Endodermal cell (in vitro differentiated cells): Measurements from ENCODE around the gene THEM4. TPM values are rescaled to one million over a fixed set of nuclear protein-coding genes. Genes with fewer than 3 reads are reported as not detected.

ENCODE experiments used
- DNase-seq: peaks from one replicate; pipeline ENCODE4 v3.0.0-alpha.2; 2017
- H3K27ac ChIP-seq: 2 replicates; pipeline ENCODE4 v1.5.1; 2013; ENCODE audit warnings: mild to moderate bottlenecking, low read depth, low read length, moderate library complexity
- H3K27me3 ChIP-seq: 2 replicates; pipeline ENCODE4 v1.6.1; 2013; ENCODE audit warnings: mild to moderate bottlenecking, low read length, moderate library complexity; ENCODE audit not compliant: insufficient read depth, control insufficient read depth, poor library complexity, severe bottlenecking
- H3K36me3 ChIP-seq: 2 replicates; pipeline ENCODE4 v1.7.0; 2013; ENCODE audit warnings: mild to moderate bottlenecking, low read length, moderate library complexity; ENCODE audit not compliant: control insufficient read depth, insufficient read depth
- H3K4me1 ChIP-seq: one replicate; pipeline ENCODE4 v1.7.0; 2013; ENCODE audit warnings: low read length; ENCODE audit not compliant: control insufficient read depth, insufficient read depth
- H3K4me3 ChIP-seq: 2 replicates; pipeline ENCODE4 v1.5.1; 2013; ENCODE audit warnings: mild to moderate bottlenecking, low read length, moderate library complexity
- H3K9ac ChIP-seq: 2 replicates; pipeline ENCODE4 v1.6.1; 2013; ENCODE audit warnings: mild to moderate bottlenecking, low read length, moderate library complexity; ENCODE audit not compliant: poor library complexity, severe bottlenecking; ENCODE audit errors: extremely low read depth
- H3K9me3 ChIP-seq: 2 replicates; pipeline ENCODE4 v1.6.1; 2013; ENCODE audit warnings: mild to moderate bottlenecking, low read length, moderate library complexity; ENCODE audit not compliant: control insufficient read depth
- H3K27ac Mint-ChIP-seq: 2 replicates; pipeline ENCODE4 v1.8.0; 2020; ENCODE audit warnings: mixed read lengths
- H3K27me3 Mint-ChIP-seq: 2 replicates; pipeline ENCODE4 v1.8.0; 2021; ENCODE audit warnings: mild to moderate bottlenecking, mixed read lengths; ENCODE audit not compliant: insufficient read depth
- H3K36me3 Mint-ChIP-seq: 2 replicates; pipeline ENCODE4 v1.8.0; 2020; ENCODE audit warnings: low read depth, mixed read lengths
- H3K4me1 Mint-ChIP-seq: 2 replicates; pipeline ENCODE4 v1.8.0; 2020; ENCODE audit warnings: mixed read lengths
- H3K4me3 Mint-ChIP-seq: 2 replicates; pipeline ENCODE4 v1.8.0; 2020; ENCODE audit warnings: mild to moderate bottlenecking, moderate library complexity, mixed read lengths
- H3K9me3 Mint-ChIP-seq: 2 replicates; pipeline ENCODE4 v1.8.0; 2020; ENCODE audit warnings: mild to moderate bottlenecking, mixed read lengths
- CTCF ChIP-seq: fragments of 200-600 bp; sonication (generic); conservative IDR thresholded peaks from 2 replicates; pipeline ENCODE4 v1.5.0; 2021; ENCODE audit warnings: antibody characterized with exemption, mild to moderate bottlenecking
- WGBS, 2 experiments: methylation state at CpG; one replicate each; pipeline versions ENCODE4 v1.1.5 to v1.1.7; 2013; ENCODE audit warnings: missing lambda C conversion rate in 2 of 2, mixed read lengths in 1 of 2; ENCODE audit not compliant: insufficient coverage in 1 of 2, insufficient read length in 1 of 2; 5-methylcytosine and 5-hydroxymethylcytosine counted together
- total RNA-seq, 2 donors: library from RNA; stranded (reverse); fragmentation: NEBNext Ultra II Directional in 1 of 2; extraction: Animal tissue kit (Norgen Biotek cat#: 25700) in 1 of 2; gene quantifications; 2 replicates in 1 of 2; 3 replicates in 1 of 2; pipeline ENCODE4 v1.2.1, GENCODE V29; 2021

THEM4 gene
- total RNA-seq, 2 donors from 2014 or later: 12.2 to 14.3 TPM

GRCh38 chr1:151868486-151868885 lies 40.8 kb downstream of the THEM4 start:
- H3K27ac Mint-ChIP-seq: no peak overlapping the region
- Histone ChIP-seq H3K9ac (no peak overlapping the region), H3K4me1 (no peaks in the 10 kb centered on the region), H3K27me3 (no peaks in the 10 kb centered on the region), H3K36me3 (no peaks in the 10 kb centered on the region), H3K27ac (no peak overlapping the region), H3K9me3 (no peaks in the 10 kb centered on the region), H3K4me3 (no peak overlapping the region)
- 100% methylated on average over 1 of the region's 3 CpGs; no CpG with 5 or more reads in 1 of the 2 experiments for WGBS, 2 experiments
- peaks cover 39% of the 10 kb centered on the region for H3K27me3 Mint-ChIP-seq
- peaks cover 21% of the 10 kb centered on the region for H3K4me1 Mint-ChIP-seq
- no peaks in the 10 kb centered on the region for H3K36me3 Mint-ChIP-seq
- TF ChIP-seq CTCF: no peak
- H3K9me3 Mint-ChIP-seq: no peaks in the 10 kb centered on the region
- H3K4me3 Mint-ChIP-seq: no peak overlapping the region
- no peak for DNase-seq

GRCh38 chr1:151867765-151868411 lies 41.4 kb downstream of the THEM4 start:
- peaks cover 43% of the 10 kb centered on the region for H3K27me3 Mint-ChIP-seq
- no peaks in the 10 kb centered on the region for H3K4me1 ChIP-seq
- H3K9ac ChIP-seq: no peak overlapping the region
- H3K4me3 Mint-ChIP-seq: no peak overlapping the region
- H3K27ac ChIP-seq: no peak overlapping the region
- H3K36me3 Mint-ChIP-seq: no peaks in the 10 kb centered on the region
- H3K9me3 Mint-ChIP-seq: no peaks in the 10 kb centered on the region
- peaks cover 15% of the 10 kb centered on the region for H3K4me1 Mint-ChIP-seq
- H3K4me3 ChIP-seq: no peak overlapping the region
- H3K27me3 ChIP-seq: no peaks in the 10 kb centered on the region
- TF ChIP-seq CTCF: no peak
- no peaks in the 10 kb centered on the region for H3K36me3 ChIP-seq
- no peak overlapping the region for H3K27ac Mint-ChIP-seq
- DNase-seq: no peak
- no peaks in the 10 kb centered on the region for H3K9me3 ChIP-seq
- WGBS, 2 experiments: 90 to 95% methylated on average over 4 to 7 of the region's 7 CpGs

- WGBS, 2 experiments: 94 to 100% methylated on average over 2 of the region's 2 CpGs
Measured at GRCh38 chr1:151867321-151867720, 42.0 kb downstream of the THEM4 start.

More at GRCh38 chr1:151867321-151867720, 42.0 kb downstream of the THEM4 start:
- Histone ChIP-seq H3K9ac (no peak overlapping the region), H3K9me3 (no peaks in the 10 kb centered on the region), H3K36me3 (no peaks in the 10 kb centered on the region), H3K4me3 (no peak overlapping the region), H3K27me3 (no peaks in the 10 kb centered on the region), H3K4me1 (no peaks in the 10 kb centered on the region), H3K27ac (no peak overlapping the region)
- Mint-ChIP-seq H3K4me3 (no peak overlapping the region), H3K27me3 (peaks cover 49% of the 10 kb centered on the region), H3K27ac (no peak overlapping the region), H3K36me3 (no peaks in the 10 kb centered on the region), H3K4me1 (peaks cover 9% of the 10 kb centered on the region), H3K9me3 (no peaks in the 10 kb centered on the region)
- TF ChIP-seq CTCF: no peak
- DNase-seq: no peak
